Karpas-422 (cell line): ENCODE measurements around the gene NEDD8. TPM values are rescaled to one million over a fixed set of nuclear protein-coding genes. Genes with fewer than 3 reads are reported as not detected.

Experiments used
- DNase-seq: peaks from one replicate; pipeline ENCODE4 v3.0.0-alpha.2; 2015
- H2AFZ ChIP-seq: fragments of 200-600 bp; sonication (generic); 2 replicates; pipeline ENCODE4 v1.6.1; 2014; ENCODE audit warnings: antibody characterized with exemption, low read length, mixed read lengths
- H3K27ac ChIP-seq: fragments of 200-600 bp; sonication (generic); 2 replicates; pipeline ENCODE4 v1.5.1; 2014; ENCODE audit warnings: mild to moderate bottlenecking, low read length, moderate library complexity
- H3K27me3 ChIP-seq: fragments of 200-600 bp; sonication (generic); 2 replicates; pipeline ENCODE4 v1.6.1; 2014; ENCODE audit warnings: low read length, mixed read lengths
- H3K36me3 ChIP-seq: fragments of 200-600 bp; sonication (generic); 2 replicates; pipeline ENCODE4 v1.6.1; 2014; ENCODE audit warnings: low read length, mixed read lengths; ENCODE audit not compliant: insufficient read depth
- H3K4me1 ChIP-seq: fragments of 200-600 bp; sonication (generic); 2 replicates; pipeline ENCODE4 v1.6.1; 2014; ENCODE audit warnings: mild to moderate bottlenecking, low read length, mixed read lengths
- H3K4me2 ChIP-seq: fragments of 200-600 bp; sonication (generic); 2 replicates; pipeline ENCODE4 v1.6.1; 2014; ENCODE audit warnings: low read length, low read depth, mild to moderate bottlenecking; ENCODE audit not compliant: poor library complexity, severe bottlenecking
- H3K4me3 ChIP-seq: fragments of 200-600 bp; sonication (generic); 2 replicates; pipeline ENCODE4 v1.5.1; 2014; ENCODE audit warnings: mild to moderate bottlenecking, antibody characterized with exemption, low read length, mixed read lengths
- H3K79me2 ChIP-seq: fragments of 200-600 bp; sonication (generic); 2 replicates; pipeline ENCODE4 v1.6.1; 2014; ENCODE audit warnings: mild to moderate bottlenecking, low read length, mixed read lengths
- H3K9ac ChIP-seq: fragments of 200-600 bp; sonication (generic); 2 replicates; pipeline ENCODE4 v1.6.0; 2014; ENCODE audit warnings: low read length
- H3K9me2 ChIP-seq: fragments of 200-600 bp; sonication (generic), shearing (Covaris generic); replicated peaks from 2 replicates; pipeline ENCODE4 v1.6.0; 2014; ENCODE audit warnings: mild to moderate bottlenecking, low read length, moderate library complexity; ENCODE audit not compliant: insufficient read depth
- H3K9me3 ChIP-seq: fragments of 300-700, 200-600 bp; sonication (generic); 2 replicates; pipeline ENCODE4 v1.6.1; 2014; ENCODE audit warnings: low read length, mixed read lengths
- H4K20me1 ChIP-seq: fragments of 200-600 bp; sonication (generic); 2 replicates; pipeline ENCODE4 v1.6.1; 2014; ENCODE audit warnings: mild to moderate bottlenecking, antibody characterized with exemption, low read length, low read depth; ENCODE audit not compliant: insufficient read depth
- total RNA-seq: library from RNA; depleted of rRNA; stranded (reverse); fragments of >200 nt; shearing (Covaris generic); gene quantifications from 2 replicates; pipeline ENCODE4 v1.2.3, GENCODE V29; 2014; ENCODE audit warnings: low replicate concordance

NEDD8 gene
- total RNA-seq, 1 experiment from 2014 or later: 293 TPM

DNA sequence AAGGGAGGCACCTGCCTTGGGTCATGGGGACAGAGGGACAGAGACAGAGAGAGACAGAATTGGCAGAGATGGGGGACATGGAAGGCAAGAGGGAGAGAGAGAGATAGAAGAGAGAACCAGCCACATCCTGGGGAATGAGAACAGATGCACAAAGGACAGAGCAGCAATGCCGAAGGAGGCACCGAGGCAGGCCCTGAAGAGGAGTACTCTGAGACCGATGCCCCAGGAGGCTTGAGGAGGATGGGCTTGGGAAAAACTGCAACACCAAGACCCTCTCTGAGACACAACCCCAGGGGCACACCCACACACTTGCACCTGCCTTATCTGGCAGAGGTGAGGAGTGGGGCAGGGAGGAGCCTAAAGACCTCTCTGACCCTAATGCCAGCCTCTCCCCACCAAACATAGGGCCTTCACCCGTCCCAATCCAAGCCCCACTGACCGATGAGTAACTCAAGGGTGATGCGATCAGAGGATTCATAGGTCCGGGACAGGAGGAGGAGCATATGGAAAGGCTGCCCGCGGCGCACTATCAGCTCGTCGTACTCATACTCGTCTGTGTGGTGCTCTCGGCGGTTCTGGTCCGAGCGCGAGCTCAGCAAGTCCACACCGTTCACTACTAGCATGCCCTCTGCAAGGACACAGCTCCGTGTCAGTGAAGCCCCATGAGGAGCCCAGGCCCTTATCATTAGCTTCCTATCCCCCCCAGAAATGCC is 29.2 kb upstream of the NEDD8 start:
- H3K27ac ChIP-seq: no peak overlapping the region
- H3K27me3 ChIP-seq: no peaks in the 10 kb centered on the region
- no peak overlapping the region for H3K4me2 ChIP-seq
- no peaks in the 10 kb centered on the region for H3K9me2 ChIP-seq
- H3K9ac ChIP-seq: no peak overlapping the region
- H4K20me1 ChIP-seq: no peaks in the 10 kb centered on the region
- H3K4me1 ChIP-seq: no peaks in the 10 kb centered on the region
- no peak overlapping the region for H2AFZ ChIP-seq
- H3K4me3 ChIP-seq: no peak overlapping the region
- DNase-seq: no peak
- H3K9me3 ChIP-seq: no peaks in the 10 kb centered on the region
- H3K36me3 ChIP-seq: no peaks in the 10 kb centered on the region
- no peaks in the 10 kb centered on the region for H3K79me2 ChIP-seq

DNA sequence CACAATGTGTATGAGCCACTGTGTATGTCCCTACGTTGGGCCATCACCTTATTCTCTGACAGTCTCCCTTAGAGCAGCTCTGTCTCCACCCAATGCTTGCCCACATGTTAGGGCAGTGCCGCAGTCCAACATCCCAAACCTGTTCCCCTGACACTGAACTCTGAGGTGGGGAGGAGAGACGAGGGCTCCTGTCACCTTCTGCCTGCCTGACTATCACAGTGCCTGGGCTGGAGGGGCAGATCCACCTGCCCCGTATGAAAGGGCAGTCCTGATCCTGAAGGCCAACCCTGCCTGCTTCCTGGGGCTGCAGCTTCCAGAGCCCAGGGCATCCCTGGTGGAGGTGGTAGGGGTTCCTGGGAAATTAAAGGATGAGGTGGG is 28.6 kb upstream of the NEDD8 start:
- H3K9ac ChIP-seq: no peak overlapping the region
- H3K4me2 ChIP-seq: no peak overlapping the region
- H3K27me3 ChIP-seq: no peaks in the 10 kb centered on the region
- no peaks in the 10 kb centered on the region for H3K4me1 ChIP-seq
- DNase-seq: no peak
- no peaks in the 10 kb centered on the region for H3K36me3 ChIP-seq
- no peak overlapping the region for H2AFZ ChIP-seq
- H3K9me3 ChIP-seq: no peaks in the 10 kb centered on the region
- H3K27ac ChIP-seq: no peak overlapping the region
- no peaks in the 10 kb centered on the region for H3K79me2 ChIP-seq
- H4K20me1 ChIP-seq: no peaks in the 10 kb centered on the region
- H3K4me3 ChIP-seq: no peak overlapping the region
- H3K9me2 ChIP-seq: no peaks in the 10 kb centered on the region

DNA sequence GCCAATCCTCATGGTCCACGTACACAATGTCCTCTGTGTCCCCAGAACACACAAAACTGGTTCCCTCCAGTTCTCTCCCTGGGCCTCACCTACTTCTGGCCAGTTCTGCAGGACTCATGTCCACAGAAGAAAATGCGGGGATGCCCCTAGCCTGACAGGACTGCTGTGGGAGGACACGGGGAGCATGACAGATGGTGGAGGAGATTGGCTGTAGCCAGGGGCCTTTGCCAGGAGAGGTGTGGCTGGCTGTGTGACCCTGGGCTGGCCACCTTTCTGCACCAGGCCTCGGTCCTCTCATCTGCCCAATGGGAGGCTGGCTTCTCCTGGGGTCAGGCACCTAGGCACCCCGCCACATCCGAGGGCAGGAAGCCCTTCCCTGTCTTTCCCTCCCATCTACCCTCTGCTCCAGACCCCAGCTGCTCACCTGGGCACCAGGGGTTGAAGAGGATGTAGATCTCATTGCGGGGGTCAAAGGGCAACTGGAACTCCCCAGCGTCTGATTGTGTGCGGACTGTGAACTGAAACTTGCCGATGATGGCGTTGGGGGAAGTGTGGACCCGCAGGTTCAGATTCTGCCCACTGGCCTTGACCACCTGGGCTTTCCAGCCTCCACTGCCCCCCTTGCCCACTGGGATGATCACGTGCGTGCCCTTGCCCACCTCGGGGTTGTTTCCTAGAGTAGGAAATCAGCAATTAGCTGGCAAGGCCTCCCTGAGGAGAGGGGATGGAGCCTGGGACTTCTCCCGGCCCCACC is 28.0 kb upstream of the NEDD8 start:
- Histone ChIP-seq H3K36me3 (no peaks in the 10 kb centered on the region), H3K27ac (no peak overlapping the region), H3K4me1 (no peaks in the 10 kb centered on the region), H3K79me2 (no peaks in the 10 kb centered on the region), H3K9ac (no peak overlapping the region), H3K9me2 (no peaks in the 10 kb centered on the region), H2AFZ (no peak overlapping the region), H4K20me1 (no peaks in the 10 kb centered on the region), H3K27me3 (no peaks in the 10 kb centered on the region), H3K9me3 (no peaks in the 10 kb centered on the region), H3K4me2 (no peak overlapping the region), H3K4me3 (no peak overlapping the region)
- DNase-seq: no peak

DNA sequence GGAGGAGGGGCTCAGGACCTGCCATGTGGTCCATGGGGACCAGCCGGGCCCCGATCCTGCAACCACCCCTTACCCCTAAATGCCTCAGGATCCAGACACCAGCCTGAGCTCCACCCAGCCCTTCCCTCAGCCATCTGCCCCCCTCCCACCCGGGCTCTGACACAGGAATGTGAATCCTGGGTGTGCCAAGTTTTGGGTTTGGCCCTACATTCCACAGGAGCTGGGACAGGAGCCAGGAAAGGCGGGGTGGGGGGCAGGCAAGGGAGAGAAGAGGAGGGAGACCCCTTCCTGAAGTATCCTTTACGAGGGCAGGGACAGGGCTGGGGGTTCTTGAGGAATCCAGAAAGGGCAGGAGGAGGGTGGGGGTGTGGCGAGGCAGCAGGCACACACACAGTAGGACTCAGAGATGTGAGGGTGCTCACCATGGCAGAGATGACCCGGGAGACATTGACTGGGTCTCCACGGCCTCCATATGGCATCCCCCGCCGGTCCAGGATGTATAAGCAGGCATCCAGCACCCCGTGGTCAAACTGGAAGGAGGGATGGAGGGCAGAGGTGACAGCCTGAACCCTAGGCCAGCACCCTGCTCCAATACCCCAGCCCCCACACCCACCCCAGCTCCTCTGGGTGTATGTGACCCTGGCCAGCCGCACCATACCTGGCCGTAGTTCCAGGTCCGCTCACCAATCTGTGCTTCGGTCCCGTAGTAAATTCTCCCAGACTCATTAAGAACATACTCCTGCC is 27.3 kb upstream of the NEDD8 start:
- Histone ChIP-seq H3K27me3 (no peaks in the 10 kb centered on the region), H4K20me1 (no peaks in the 10 kb centered on the region), H3K4me3 (no peak overlapping the region), H3K9ac (no peak overlapping the region), H3K9me3 (no peaks in the 10 kb centered on the region), H2AFZ (no peak overlapping the region), H3K9me2 (no peaks in the 10 kb centered on the region), H3K36me3 (peaks cover 1% of the 10 kb centered on the region; the same call in 1 of the 2 replicates), H3K79me2 (no peaks in the 10 kb centered on the region), H3K27ac (no peak overlapping the region), H3K4me2 (no peak overlapping the region), H3K4me1 (no peaks in the 10 kb centered on the region)
- DNase-seq: no peak

DNA sequence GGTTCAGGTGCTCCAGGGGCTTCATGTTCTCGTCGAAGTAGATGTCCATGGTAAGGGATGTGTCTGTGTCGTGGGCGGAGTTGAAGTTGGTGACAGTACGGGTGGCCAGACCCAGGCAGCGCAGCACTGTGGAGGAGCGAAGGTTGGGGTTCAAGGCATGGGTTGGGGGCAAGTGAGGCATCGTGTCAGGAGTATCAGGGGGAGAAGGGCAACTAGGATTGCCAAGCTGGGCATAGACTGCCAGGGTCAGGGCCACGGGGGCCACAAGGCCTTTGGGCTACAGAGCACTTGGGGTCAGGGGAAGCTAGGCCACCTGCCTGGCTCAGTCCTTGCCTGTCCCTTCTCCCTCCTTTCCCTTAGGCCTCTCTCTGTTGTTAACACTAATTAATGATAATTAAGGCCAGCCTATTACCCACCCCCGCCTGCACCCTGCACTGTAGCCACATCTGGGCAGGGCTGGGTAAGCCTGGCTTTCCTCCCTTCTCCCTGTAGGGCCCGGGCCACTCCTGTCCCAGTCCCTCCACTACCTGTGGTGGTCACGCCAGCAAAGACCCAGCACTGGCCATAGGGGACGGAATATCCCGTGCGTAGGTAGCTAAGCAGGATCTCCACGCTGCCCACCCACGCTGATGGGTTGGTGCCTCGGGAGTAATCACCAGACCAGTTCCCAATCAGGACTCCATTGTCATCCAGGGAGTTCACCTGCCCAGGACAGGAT is 26.5 kb upstream of the NEDD8 start:
- DNase-seq: no peak
- no peak overlapping the region for H3K4me2 ChIP-seq
- H2AFZ ChIP-seq: no peak overlapping the region
- H3K36me3 ChIP-seq: peaks cover 4% of the 10 kb centered on the region; the same call in 1 of the 2 replicates
- H3K9me3 ChIP-seq: no peaks in the 10 kb centered on the region
- H3K27ac ChIP-seq: no peak overlapping the region
- H3K9me2 ChIP-seq: no peaks in the 10 kb centered on the region
- H3K4me3 ChIP-seq: no peak overlapping the region
- H3K4me1 ChIP-seq: no peaks in the 10 kb centered on the region
- H3K79me2 ChIP-seq: no peaks in the 10 kb centered on the region
- no peaks in the 10 kb centered on the region for H4K20me1 ChIP-seq
- H3K9ac ChIP-seq: no peak overlapping the region
- no peaks in the 10 kb centered on the region for H3K27me3 ChIP-seq

DNA sequence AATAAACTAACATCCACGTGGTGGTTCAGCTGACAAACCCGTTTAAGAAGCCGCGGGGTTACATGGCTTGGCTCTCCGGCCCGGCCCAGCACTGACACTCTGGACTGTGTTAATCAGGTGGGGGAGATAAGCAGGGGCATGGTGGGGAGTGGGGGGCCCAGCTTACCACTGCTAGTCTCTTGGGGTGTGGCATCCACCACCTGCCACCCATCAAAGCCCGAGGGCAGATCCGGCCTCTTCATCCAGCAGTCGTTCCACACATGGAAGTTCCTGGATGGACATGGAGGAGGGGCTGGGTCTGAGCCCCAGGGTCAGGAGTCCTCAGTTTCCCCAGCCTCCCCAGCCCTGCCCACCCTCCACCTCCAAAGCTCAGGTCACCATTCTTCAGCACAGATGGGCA is 26.0 kb upstream of the NEDD8 start:
- H3K4me1 ChIP-seq: no peaks in the 10 kb centered on the region
- H3K4me2 ChIP-seq: no peak overlapping the region
- H3K27me3 ChIP-seq: no peaks in the 10 kb centered on the region
- peaks cover 4% of the 10 kb centered on the region; the same call in 1 of the 2 replicates for H3K36me3 ChIP-seq
- no peak overlapping the region for H3K9ac ChIP-seq
- no peaks in the 10 kb centered on the region for H3K79me2 ChIP-seq
- no peaks in the 10 kb centered on the region for H3K9me2 ChIP-seq
- no peak overlapping the region for H3K4me3 ChIP-seq
- H3K27ac ChIP-seq: no peak overlapping the region
- H4K20me1 ChIP-seq: no peaks in the 10 kb centered on the region
- DNase-seq: no peak
- H3K9me3 ChIP-seq: no peaks in the 10 kb centered on the region
- no peak overlapping the region for H2AFZ ChIP-seq

DNA sequence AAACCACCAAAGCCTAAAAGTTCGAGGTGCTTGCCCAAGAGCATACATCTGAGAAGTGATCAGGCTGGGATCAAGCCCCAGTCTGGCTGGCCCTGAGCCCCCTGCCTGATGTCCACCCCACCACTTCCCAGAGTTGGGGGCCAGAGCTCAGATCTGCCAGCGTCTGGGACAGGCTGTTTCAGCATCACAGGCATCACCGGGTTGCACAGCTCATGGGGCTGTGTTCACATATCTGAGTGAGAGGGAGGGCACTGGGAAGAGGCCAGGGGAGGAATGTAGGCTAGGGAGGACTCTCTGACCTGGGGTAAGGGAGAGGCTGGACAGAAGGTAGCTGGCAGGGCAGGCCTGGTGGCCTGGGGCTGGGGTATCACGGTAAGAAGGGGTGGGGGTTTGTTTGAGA is 24.8 kb upstream of the NEDD8 start:
- Histone ChIP-seq H3K27ac (no peak overlapping the region), H3K79me2 (no peaks in the 10 kb centered on the region), H3K9ac (no peak overlapping the region), H2AFZ (no peak overlapping the region), H4K20me1 (no peaks in the 10 kb centered on the region), H3K9me2 (no peaks in the 10 kb centered on the region), H3K36me3 (peaks cover 4% of the 10 kb centered on the region; the same call in 1 of the 2 replicates), H3K27me3 (no peaks in the 10 kb centered on the region), H3K4me2 (no peak overlapping the region), H3K4me3 (no peak overlapping the region), H3K4me1 (no peaks in the 10 kb centered on the region), H3K9me3 (no peaks in the 10 kb centered on the region)
- no peak for DNase-seq
